Keratinocyte (primary cell): ENCODE measurements around the gene SPATA6L. TPM values are rescaled to one million over a fixed set of nuclear protein-coding genes. Genes with fewer than 3 reads are reported as not detected.
"Not testable (repeated sequence)": the region's sequence is repeated elsewhere in the genome, so short reads cannot be mapped to it uniquely, and the experiment has no call there.

Experiments used
- DNase-seq: peaks from one replicate; pipeline ENCODE4 v3.0.0-alpha.2; 2011; ENCODE audit warnings: low read depth, missing footprints, low spot score
- FAIRE-seq: peaks from 2 replicates; lab custom pipeline; 2011; peaks lifted over from hg19 to GRCh38; lab: Jason Lieb, UNC
- H2AFZ ChIP-seq: 2 replicates; pipeline ENCODE4 v1.6.0; 2012; ENCODE audit warnings: low read length, control low read depth, inconsistent platforms; ENCODE audit not compliant: control insufficient read depth
- H3K27ac ChIP-seq: 2 replicates; pipeline ENCODE4 v1.5.1; 2011; ENCODE audit warnings: low read length; ENCODE audit not compliant: control insufficient read depth, insufficient read depth
- H3K27me3 ChIP-seq: 3 replicates; pipeline ENCODE4 v1.6.0; 2011; ENCODE audit warnings: low read length; ENCODE audit not compliant: control insufficient read depth, insufficient read depth; ENCODE audit errors: extremely low read depth
- H3K36me3 ChIP-seq, 2 experiments: 2 replicates in 1 of 2; 3 replicates in 1 of 2; pipeline ENCODE4 v1.5.1; 2011; ENCODE audit warnings: low read length in 2 of 2, mild to moderate bottlenecking in 1 of 2; ENCODE audit not compliant: control insufficient read depth in 2 of 2, insufficient read depth in 2 of 2; ENCODE audit errors: extremely low read depth in 1 of 2
- H3K4me1 ChIP-seq: 3 replicates; pipeline ENCODE4 v1.5.1; 2011; ENCODE audit warnings: low read length; ENCODE audit not compliant: control insufficient read depth, insufficient read depth; ENCODE audit errors: extremely low read depth
- H3K4me2 ChIP-seq: 3 replicates; pipeline ENCODE4 v1.6.0; 2011; ENCODE audit warnings: low read depth, low read length; ENCODE audit not compliant: control insufficient read depth, insufficient read depth; ENCODE audit errors: extremely low read depth
- H3K4me3 ChIP-seq, 3 experiments: fragments of 200-600 bp in 1 of 3; sonication (generic) in 1 of 3; 2 replicates in 2 of 3; 3 replicates in 1 of 3; pipeline ENCODE4 v1.5.1; 2011 to 2016; ENCODE audit warnings: low read length in 3 of 3, mild to moderate bottlenecking in 3 of 3, control low read depth in 2 of 3, inconsistent platforms in 1 of 3, low read depth in 1 of 3, mixed read lengths in 1 of 3, mixed run types in 1 of 3, moderate library complexity in 1 of 3; ENCODE audit not compliant: control insufficient read depth in 2 of 3, insufficient read depth in 2 of 3; ENCODE audit errors: extremely low read depth in 1 of 3
- H3K79me2 ChIP-seq: 2 replicates; pipeline ENCODE4 v1.6.0; 2012; ENCODE audit warnings: low read length; ENCODE audit not compliant: control insufficient read depth, insufficient read depth
- H3K9ac ChIP-seq: 3 replicates; pipeline ENCODE4 v1.6.0; 2011; ENCODE audit warnings: low read length; ENCODE audit not compliant: control insufficient read depth, insufficient read depth; ENCODE audit errors: extremely low read depth
- H3K9me1 ChIP-seq: 3 replicates; pipeline ENCODE4 v1.6.0; 2011; ENCODE audit warnings: low read length; ENCODE audit not compliant: control insufficient read depth, insufficient read depth; ENCODE audit errors: extremely low read depth
- H3K9me3 ChIP-seq: 2 replicates; pipeline ENCODE4 v1.5.1; 2012; ENCODE audit warnings: low read depth, low read length; ENCODE audit not compliant: control insufficient read depth
- H4K20me1 ChIP-seq: 3 replicates; pipeline ENCODE4 v1.6.0; 2011; ENCODE audit warnings: low read length; ENCODE audit not compliant: control insufficient read depth, insufficient read depth; ENCODE audit errors: extremely low read depth
- EZH2 ChIP-seq: IDR thresholded peaks from one replicate; pipeline ENCODE4 v1.6.1; 2012; ENCODE audit warnings: inconsistent platforms, mild to moderate bottlenecking, low read length, moderate library complexity
- dilution Hi-C: fragments of 300-500 bp; cut with MboI; formaldehyde crosslinking; loops from one replicate; pipeline ENCODE4 v1.7.0; 2020; ENCODE audit warnings: low sequenced_read_pairs; ENCODE audit not compliant: extremely low pct_ligation_motif_present
- polyA plus RNA-seq, 5 experiments: library from polyadenylated mRNA; depleted of rRNA in 3 of 5; stranded (reverse) in 3 of 5; stranded (forward) in 1 of 5; unstranded in 1 of 5; fragments of >200 nt; gene quantifications; 1 replicate in 1 of 5; 2 replicates in 3 of 5; 3 replicates in 1 of 5; pipeline versions ENCODE4 v1.2.1 to v1.2.3, GENCODE V29; 2011 to 2012; ENCODE audit warnings: missing spikeins in 2 of 5, low read depth in 1 of 5, low replicate concordance in 1 of 5
- TF ChIP-seq, protein P1 (sequence below), 3 experiments: IDR thresholded peaks in 1 of 3; conservative IDR thresholded peaks in 1 of 3; optimal IDR thresholded peaks in 1 of 3; 2 replicates in 2 of 3; 3 replicates in 1 of 3; pipeline versions ENCODE3 to v1.5.1; 2011; ENCODE audit warnings: low read length in 3 of 3, mild to moderate bottlenecking in 3 of 3, moderate library complexity in 2 of 3, control low read depth in 1 of 3, inconsistent platforms in 1 of 3; ENCODE audit not compliant: insufficient read depth in 2 of 3; ENCODE audit errors: extremely low read depth in 1 of 3

The SPATA6L gene
- polyA plus RNA-seq, 1 donor (not counting 4 experiments of a cell fraction or from before 2014, with no cell fraction given): 0.92 TPM

DNA sequence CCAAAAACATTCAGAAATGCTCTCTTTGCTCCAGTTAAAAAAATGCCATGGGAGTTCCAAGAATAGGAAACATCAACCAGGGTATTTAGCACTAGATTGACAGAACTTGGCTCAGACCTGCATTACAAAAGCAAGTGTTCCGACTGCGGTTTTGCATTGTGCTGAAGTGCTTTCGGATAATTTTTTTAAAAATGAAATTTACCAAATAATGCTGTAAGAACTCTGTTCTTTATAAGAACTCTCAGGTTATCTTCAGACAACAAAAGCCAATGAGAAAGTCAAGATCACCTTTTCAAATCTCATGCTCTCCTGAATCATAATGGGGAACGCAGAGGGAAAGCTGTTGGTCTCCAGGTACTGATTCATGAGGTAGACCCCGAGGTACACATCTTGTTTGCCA lies 4.7 kb downstream of the SPATA6L start:
- no peaks in the 10 kb centered on the region for H3K36me3 ChIP-seq
- peaks cover 44% of the 10 kb centered on the region for H3K4me1 ChIP-seq
- H3K9me1 ChIP-seq: no peaks in the 10 kb centered on the region
- peak overlapping the region; percentile 97 for H3K4me2 ChIP-seq
- peak overlapping the region; percentile 70 for H3K27ac ChIP-seq
- TF ChIP-seq, protein P1, sequence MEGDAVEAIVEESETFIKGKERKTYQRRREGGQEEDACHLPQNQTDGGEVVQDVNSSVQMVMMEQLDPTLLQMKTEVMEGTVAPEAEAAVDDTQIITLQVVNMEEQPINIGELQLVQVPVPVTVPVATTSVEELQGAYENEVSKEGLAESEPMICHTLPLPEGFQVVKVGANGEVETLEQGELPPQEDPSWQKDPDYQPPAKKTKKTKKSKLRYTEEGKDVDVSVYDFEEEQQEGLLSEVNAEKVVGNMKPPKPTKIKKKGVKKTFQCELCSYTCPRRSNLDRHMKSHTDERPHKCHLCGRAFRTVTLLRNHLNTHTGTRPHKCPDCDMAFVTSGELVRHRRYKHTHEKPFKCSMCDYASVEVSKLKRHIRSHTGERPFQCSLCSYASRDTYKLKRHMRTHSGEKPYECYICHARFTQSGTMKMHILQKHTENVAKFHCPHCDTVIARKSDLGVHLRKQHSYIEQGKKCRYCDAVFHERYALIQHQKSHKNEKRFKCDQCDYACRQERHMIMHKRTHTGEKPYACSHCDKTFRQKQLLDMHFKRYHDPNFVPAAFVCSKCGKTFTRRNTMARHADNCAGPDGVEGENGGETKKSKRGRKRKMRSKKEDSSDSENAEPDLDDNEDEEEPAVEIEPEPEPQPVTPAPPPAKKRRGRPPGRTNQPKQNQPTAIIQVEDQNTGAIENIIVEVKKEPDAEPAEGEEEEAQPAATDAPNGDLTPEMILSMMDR (optimal IDR thresholded peaks at IDR 0.05 in 1 of 3, IDR thresholded peaks at IDR 0.05 in 1 of 3, conservative IDR thresholded peaks at IDR 0.05 in 1 of 3; ENCODE audit: extremely low read depth in 1 of 3, insufficient read depth in 2 of 3, low read length in 3 of 3): no peak
- no peak for TF ChIP-seq EZH2
- no peaks in the 10 kb centered on the region for H3K9me3 ChIP-seq
- no peaks in the 10 kb centered on the region for H4K20me1 ChIP-seq
- H2AFZ ChIP-seq: peak overlapping the region; percentile 77
- no peak for DNase-seq
- no peaks in the 10 kb centered on the region for H3K27me3 ChIP-seq
- FAIRE-seq: no peak
- peak overlapping the region; percentile 86 to 88 (median 86) for H3K4me3 ChIP-seq
- dilution Hi-C loops: no loop called here
- H3K79me2 ChIP-seq: peaks cover 15% of the 10 kb centered on the region
- peak overlapping the region; percentile 83 for H3K9ac ChIP-seq

DNA sequence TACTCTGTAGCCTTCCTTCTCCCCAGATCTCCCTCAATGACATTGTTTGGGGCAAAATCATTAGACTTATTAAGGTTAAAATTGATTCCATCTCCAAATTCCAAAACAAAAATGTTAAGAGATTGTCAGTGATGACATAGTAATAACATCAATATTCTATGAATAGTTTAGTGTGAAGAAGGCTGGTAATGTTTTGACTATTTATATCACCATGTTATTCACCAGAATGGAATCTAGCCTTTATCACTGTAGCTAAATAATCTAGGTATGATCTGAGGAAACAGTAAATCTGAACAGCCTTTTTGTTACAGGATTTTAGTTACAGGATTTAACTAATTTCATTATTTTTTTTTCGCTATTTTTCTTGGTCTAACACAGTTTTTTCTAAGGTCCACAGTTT lies 5.1 kb downstream of the SPATA6L start:
- Histone ChIP-seq H4K20me1 (no peaks in the 10 kb centered on the region), H3K4me1 (peaks cover 41% of the 10 kb centered on the region), H3K79me2 (peaks cover 15% of the 10 kb centered on the region), H3K36me3 (no peaks in the 10 kb centered on the region), H3K9me1 (no peaks in the 10 kb centered on the region), H3K27me3 (no peaks in the 10 kb centered on the region), H3K27ac (peak overlapping the region; percentile 70), H3K4me2 (peak overlapping the region; percentile 97), H3K9ac (peak overlapping the region; percentile 83), H2AFZ (no peak overlapping the region), H3K4me3 (peak overlapping the region in 1 of 3 experiments; percentile 86), H3K9me3 (no peaks in the 10 kb centered on the region)
- dilution Hi-C loops: no loop called here
- FAIRE-seq: no peak
- DNase-seq: no peak
- TF ChIP-seq EZH2: no peak
- TF ChIP-seq, protein P1 (optimal IDR thresholded peaks at IDR 0.05 in 1 of 3, IDR thresholded peaks at IDR 0.05 in 1 of 3, conservative IDR thresholded peaks at IDR 0.05 in 1 of 3; ENCODE audit: extremely low read depth in 1 of 3, insufficient read depth in 2 of 3, low read length in 3 of 3): no peak

DNA sequence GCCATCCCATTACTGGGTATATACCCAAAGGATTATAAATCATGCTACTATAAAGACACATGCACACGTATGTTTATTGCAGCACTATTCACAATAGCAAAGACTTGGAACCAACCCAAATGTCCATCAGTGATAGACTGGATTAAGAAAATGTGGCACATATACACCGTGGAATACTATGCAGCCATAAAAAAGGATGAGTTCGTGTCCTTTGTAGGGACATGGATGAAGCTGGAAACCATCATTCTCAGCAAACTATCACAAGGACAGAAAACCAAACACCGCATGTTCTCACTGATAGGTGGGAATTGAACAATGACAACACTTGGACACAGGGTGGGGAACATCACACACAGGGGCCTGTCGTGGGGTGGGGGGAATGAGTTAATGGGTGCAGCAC lies 5.6 kb downstream of the SPATA6L start:
- H4K20me1 ChIP-seq, H3K4me2 ChIP-seq, H3K9ac ChIP-seq, dilution Hi-C loops, H3K9me1 ChIP-seq, H3K36me3 ChIP-seq, DNase-seq, FAIRE-seq, H3K27ac ChIP-seq, H2AFZ ChIP-seq, H3K4me3 ChIP-seq, H3K9me3 ChIP-seq, H3K27me3 ChIP-seq: not testable (repeated sequence)
- H3K4me1 ChIP-seq: peaks cover 37% of the 10 kb centered on the region
- H3K79me2 ChIP-seq: peaks cover 15% of the 10 kb centered on the region
